Measurements from ENCODE around the gene NF2. TPM values are rescaled to one million over a fixed set of nuclear protein-coding genes. Genes with fewer than 3 reads are reported as not detected.

NF2 gene
- total and polyA plus RNA-seq, 9 donors, result 6.8 to 51.3 (median 30.6) TPM

GRCh38 chr22:29641700-29642330 is 38.4 kb downstream of the NF2 start:
- WGBS, 3 donors, result 82 to 88% (median 85%) methylated on average over 10 of the region's 10 CpGs
- TF ChIP-seq POLR2A (IDR thresholded peaks at IDR 0.05) (no peak), EP300 (IDR thresholded peaks at IDR 0.05) (no peak)
- TF ChIP-seq, protein P1, sequence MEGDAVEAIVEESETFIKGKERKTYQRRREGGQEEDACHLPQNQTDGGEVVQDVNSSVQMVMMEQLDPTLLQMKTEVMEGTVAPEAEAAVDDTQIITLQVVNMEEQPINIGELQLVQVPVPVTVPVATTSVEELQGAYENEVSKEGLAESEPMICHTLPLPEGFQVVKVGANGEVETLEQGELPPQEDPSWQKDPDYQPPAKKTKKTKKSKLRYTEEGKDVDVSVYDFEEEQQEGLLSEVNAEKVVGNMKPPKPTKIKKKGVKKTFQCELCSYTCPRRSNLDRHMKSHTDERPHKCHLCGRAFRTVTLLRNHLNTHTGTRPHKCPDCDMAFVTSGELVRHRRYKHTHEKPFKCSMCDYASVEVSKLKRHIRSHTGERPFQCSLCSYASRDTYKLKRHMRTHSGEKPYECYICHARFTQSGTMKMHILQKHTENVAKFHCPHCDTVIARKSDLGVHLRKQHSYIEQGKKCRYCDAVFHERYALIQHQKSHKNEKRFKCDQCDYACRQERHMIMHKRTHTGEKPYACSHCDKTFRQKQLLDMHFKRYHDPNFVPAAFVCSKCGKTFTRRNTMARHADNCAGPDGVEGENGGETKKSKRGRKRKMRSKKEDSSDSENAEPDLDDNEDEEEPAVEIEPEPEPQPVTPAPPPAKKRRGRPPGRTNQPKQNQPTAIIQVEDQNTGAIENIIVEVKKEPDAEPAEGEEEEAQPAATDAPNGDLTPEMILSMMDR (IDR thresholded peaks at IDR 0.05), result no peak
- intact Hi-C loops (cut with DNase I), result no loop called here
- Histone ChIP-seq H3K27ac (no peak overlapping the region), H3K27me3 (no peaks in the 10 kb centered on the region), H3K9me3 (no peaks in the 10 kb centered on the region), H3K36me3 (no peaks in the 10 kb centered on the region), H3K4me1 (ENCODE audit: insufficient read depth) (no peaks in the 10 kb centered on the region), H3K4me3 (no peak overlapping the region)
- DNase-seq, result no peak

GRCh38 chr22:29642694-29643093 is 39.3 kb downstream of the NF2 start:
- no peak for TF ChIP-seq EP300 (IDR thresholded peaks at IDR 0.05)
- no peak for TF ChIP-seq POLR2A (IDR thresholded peaks at IDR 0.05)
- TF ChIP-seq, protein P1 (IDR thresholded peaks at IDR 0.05), result no peak
- H3K4me1 ChIP-seq (ENCODE audit: insufficient read depth), result no peaks in the 10 kb centered on the region
- DNase-seq, result no peak
- intact Hi-C loops (cut with DNase I), result no loop called here
- no peaks in the 10 kb centered on the region for H3K27me3 ChIP-seq
- H3K4me3 ChIP-seq, result no peak overlapping the region
- WGBS, 3 donors, result 88 to 93% (median 92%) methylated on average over 4 of the region's 4 CpGs
- H3K36me3 ChIP-seq, result no peaks in the 10 kb centered on the region
- no peak overlapping the region for H3K27ac ChIP-seq
- no peaks in the 10 kb centered on the region for H3K9me3 ChIP-seq

GRCh38 chr22:29647954-29648737 is 44.7 kb downstream of the NF2 start:
- Histone ChIP-seq H3K36me3 (no peaks in the 10 kb centered on the region), H3K4me1 (ENCODE audit: insufficient read depth) (no peaks in the 10 kb centered on the region), H3K27ac (no peak overlapping the region), H3K4me3 (no peak overlapping the region), H3K27me3 (no peaks in the 10 kb centered on the region), H3K9me3 (no peaks in the 10 kb centered on the region)
- 92 to 94% (median 94%) methylated on average over 6 of the region's 6 CpGs for WGBS, 3 donors
- intact Hi-C loops (cut with DNase I), result no loop called here
- TF ChIP-seq POLR2A (IDR thresholded peaks at IDR 0.05), result no peak
- no peak for TF ChIP-seq EP300 (IDR thresholded peaks at IDR 0.05)
- TF ChIP-seq, protein P1 (IDR thresholded peaks at IDR 0.05), result no peak
- DNase-seq, result no peak

DNA sequence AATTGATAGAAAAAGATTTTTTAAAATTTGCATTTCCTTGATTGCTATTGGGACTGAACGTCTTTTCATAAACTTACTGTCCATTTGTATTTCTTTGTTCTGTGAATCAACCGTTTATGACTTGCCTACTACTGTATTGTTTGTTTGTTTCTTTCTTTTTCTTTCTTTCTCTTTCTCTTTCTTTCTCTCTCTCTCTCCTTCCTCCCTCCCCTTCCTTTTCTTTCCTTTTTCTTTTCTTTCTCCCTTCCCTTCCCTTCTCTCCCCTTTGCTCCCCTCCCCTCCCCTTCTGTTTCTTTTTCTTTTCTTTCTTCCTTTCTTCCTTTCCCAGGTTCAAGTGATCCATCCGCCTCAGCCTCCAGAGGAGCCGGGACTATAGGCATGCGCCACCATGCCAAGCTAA is 46.9 kb downstream of the NF2 start:
- no peaks in the 10 kb centered on the region for H3K4me1 ChIP-seq (ENCODE audit: insufficient read depth)
- no peak overlapping the region for H3K4me3 ChIP-seq
- intact Hi-C loops (cut with DNase I), result no loop called here
- TF ChIP-seq EP300 (IDR thresholded peaks at IDR 0.05) (no peak), POLR2A (IDR thresholded peaks at IDR 0.05) (no peak)
- TF ChIP-seq, protein P1 (IDR thresholded peaks at IDR 0.05), result no peak
- no peaks in the 10 kb centered on the region for H3K9me3 ChIP-seq
- H3K27ac ChIP-seq, result no peak overlapping the region
- H3K36me3 ChIP-seq, result no peaks in the 10 kb centered on the region
- H3K27me3 ChIP-seq, result no peaks in the 10 kb centered on the region
- WGBS, 3 donors, result 90 to 95% (median 94%) methylated on average over 5 of the region's 5 CpGs
- DNase-seq, result no peak

Data from ovary (tissue), 9 donors.